Measurements from ENCODE around the gene TMEM54. TPM values are rescaled to one million over a fixed set of nuclear protein-coding genes. Genes with fewer than 3 reads are reported as not detected.

The TMEM54 gene
- total RNA-seq, 4 donors from 2014 or later: 228 to 892 (median 538) TPM

GRCh38 chr1:32867671-32868070 is 33.5 kb downstream of the TMEM54 start:
- H3K27ac ChIP-seq: no peak overlapping the region
- peaks cover 0 to 8% (median 0%) of the 10 kb centered on the region in 3 donors for H3K36me3 ChIP-seq
- no peaks in the 10 kb centered on the region for H3K9me3 ChIP-seq
- no peak overlapping the region for H3K4me3 ChIP-seq
- peaks cover 0 to 17% (median 3%) of the 10 kb centered on the region in 4 donors for H3K4me1 ChIP-seq
- no peak for TF ChIP-seq CTCF (IDR thresholded peaks at IDR 0.05)
- no peak for TF ChIP-seq POLR2A (IDR thresholded peaks at IDR 0.05)
- DNase-seq: no peak
- peaks cover 0 to 9% of the 10 kb centered on the region in 2 donors for H3K27me3 ChIP-seq

- peaks cover 0 to 9% of the 10 kb centered on the region in 2 donors for H3K27me3 ChIP-seq
- no peak for DNase-seq
- H3K27ac ChIP-seq: no peak overlapping the region
- peaks cover 0 to 12% (median under 1%) of the 10 kb centered on the region in 4 donors for H3K4me1 ChIP-seq
- H3K4me3 ChIP-seq: no peak overlapping the region
- no peak for TF ChIP-seq CTCF (IDR thresholded peaks at IDR 0.05)
- TF ChIP-seq POLR2A (IDR thresholded peaks at IDR 0.05): no peak
- no peaks in the 10 kb centered on the region for H3K9me3 ChIP-seq
- H3K36me3 ChIP-seq: peaks cover 0 to 10% (median 0%) of the 10 kb centered on the region in 3 donors
Measured at GRCh38 chr1:32867151-32867550, 34.0 kb downstream of the TMEM54 start.

DNA sequence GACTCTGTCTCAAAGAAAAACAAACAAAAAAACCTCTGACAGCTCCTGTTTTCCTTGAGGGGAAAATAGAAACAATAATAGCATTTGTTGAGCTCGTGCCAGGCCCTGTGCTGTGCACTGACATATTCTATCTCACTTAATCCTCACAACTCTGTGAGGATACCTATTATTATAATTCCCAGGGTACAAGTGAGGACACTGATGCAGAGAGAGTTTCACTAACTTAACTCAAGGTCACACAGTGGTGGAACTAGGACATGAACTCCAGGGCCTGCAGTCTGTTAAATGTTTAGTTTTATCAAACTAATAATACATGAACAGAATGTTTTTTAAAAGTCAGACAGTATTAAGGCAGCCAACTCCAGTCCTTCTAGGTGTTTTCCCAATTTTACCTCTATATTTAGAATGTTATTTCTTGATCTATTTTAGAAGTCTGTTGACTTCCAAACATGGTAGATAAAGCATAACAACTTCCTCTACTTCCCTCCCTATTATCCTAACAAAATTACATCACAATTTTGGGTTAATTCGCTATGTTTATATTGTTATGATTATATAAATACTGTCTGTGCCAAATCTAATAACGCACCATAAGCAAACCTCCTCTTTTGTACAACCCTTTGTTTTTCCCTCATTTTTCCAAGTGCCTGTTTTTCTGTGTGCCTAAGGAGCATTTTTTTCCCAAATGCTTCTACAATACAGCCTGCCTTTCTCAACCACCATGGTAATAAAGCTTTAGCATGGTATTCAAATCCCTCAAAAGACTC is 35.4 kb downstream of the TMEM54 start:
- peaks cover 0 to 10% (median 0%) of the 10 kb centered on the region in 3 donors for H3K36me3 ChIP-seq
- TF ChIP-seq POLR2A (IDR thresholded peaks at IDR 0.05) (no peak), CTCF (IDR thresholded peaks at IDR 0.05) (no peak)
- H3K4me3 ChIP-seq: no peak overlapping the region
- no peak for DNase-seq
- H3K9me3 ChIP-seq: no peaks in the 10 kb centered on the region
- H3K27ac ChIP-seq: no peak overlapping the region
- no peaks in the 10 kb centered on the region for H3K27me3 ChIP-seq
- H3K4me1 ChIP-seq: peaks cover 0 to 7% (median 0%) of the 10 kb centered on the region in 4 donors

- peaks cover 0 to 18% (median 0%) of the 10 kb centered on the region in 3 donors for H3K36me3 ChIP-seq
- no peak overlapping the region for H3K4me3 ChIP-seq
- no peak overlapping the region for H3K27ac ChIP-seq
- H3K9me3 ChIP-seq: no peaks in the 10 kb centered on the region
- no peaks in the 10 kb centered on the region for H3K4me1 ChIP-seq
- DNase-seq: no peak
- TF ChIP-seq POLR2A (IDR thresholded peaks at IDR 0.05) (no peak), CTCF (IDR thresholded peaks at IDR 0.05) (no peak)
- no peaks in the 10 kb centered on the region for H3K27me3 ChIP-seq
Measured at GRCh38 chr1:32864375-32865019, 36.7 kb downstream of the TMEM54 start.

DNA sequence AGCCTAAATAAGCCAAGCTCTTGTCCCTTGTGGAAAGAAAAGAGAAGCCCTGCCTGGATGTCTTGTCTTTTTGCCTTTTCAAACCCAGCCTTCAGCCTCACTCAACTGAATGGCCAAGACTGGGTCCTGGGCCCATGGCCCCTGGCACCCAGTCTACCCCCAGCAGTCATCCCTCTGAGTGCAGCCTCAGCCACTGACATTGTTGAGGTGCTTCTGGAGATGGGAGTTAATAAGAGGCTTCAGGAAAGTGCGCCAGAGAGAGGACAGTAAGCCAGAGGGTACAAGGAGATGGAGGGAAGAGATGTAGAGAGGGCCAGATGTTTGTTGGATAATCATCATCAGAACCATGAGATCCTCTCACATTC is 37.3 kb downstream of the TMEM54 start:
- TF ChIP-seq CTCF (IDR thresholded peaks at IDR 0.05): no peak
- no peak for TF ChIP-seq POLR2A (IDR thresholded peaks at IDR 0.05)
- peaks cover 0 to 18% (median 0%) of the 10 kb centered on the region in 3 donors for H3K36me3 ChIP-seq
- no peaks in the 10 kb centered on the region for H3K27me3 ChIP-seq
- no peak overlapping the region for H3K4me3 ChIP-seq
- no peak overlapping the region for H3K27ac ChIP-seq
- H3K4me1 ChIP-seq: no peaks in the 10 kb centered on the region
- no peak for DNase-seq
- no peaks in the 10 kb centered on the region for H3K9me3 ChIP-seq
